GM21367 (cell line): ENCODE data around the gene TMEM151B.
A peak's percentile ranks its signal among the peaks of the same experiment; 100 is the strongest.

ENCODE experiments used
- ATAC-seq: cut with Tn5 transposase; IDR thresholded peaks from one replicate; pipeline ENCODE4 v1.9.1; 2021; ENCODE audit not compliant: unreplicated experiment

TMEM151B gene

DNA sequence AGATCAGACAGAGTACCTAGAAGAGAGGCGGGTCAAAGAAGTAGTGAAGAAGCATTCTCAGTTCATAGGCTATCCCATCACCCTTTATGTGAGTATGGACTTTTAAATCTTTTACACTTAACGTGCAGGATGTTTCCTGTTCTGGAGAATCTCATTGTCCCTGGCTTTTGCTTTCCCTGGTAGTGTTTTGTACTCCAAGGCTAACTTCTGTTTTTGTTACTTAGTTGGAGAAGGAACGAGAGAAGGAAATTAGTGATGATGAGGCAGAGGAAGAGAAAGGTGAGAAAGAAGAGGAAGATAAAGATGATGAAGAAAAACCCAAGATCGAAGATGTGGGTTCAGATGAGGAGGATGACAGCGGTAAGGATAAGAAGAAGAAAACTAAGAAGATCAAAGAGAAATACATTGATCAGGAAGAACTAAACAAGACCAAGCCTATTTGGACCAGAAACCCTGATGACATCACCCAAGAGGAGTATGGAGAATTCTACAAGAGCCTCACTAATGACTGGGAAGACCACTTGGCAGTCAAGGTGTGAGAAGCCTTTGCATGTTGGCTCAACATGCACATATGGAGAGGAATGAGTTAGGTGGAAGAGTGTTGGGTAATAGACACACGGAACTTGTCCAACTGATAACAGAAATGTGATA, 20.1 kb upstream of the TMEM151B start:
- no peak for ATAC-seq

- no peak for ATAC-seq
These were observed 19.5 kb upstream of the TMEM151B start for GRCh38 chr6:44250718-44251123.

- no peak for ATAC-seq
These were observed 18.4 kb upstream of the TMEM151B start for GRCh38 chr6:44251576-44252524.

DNA sequence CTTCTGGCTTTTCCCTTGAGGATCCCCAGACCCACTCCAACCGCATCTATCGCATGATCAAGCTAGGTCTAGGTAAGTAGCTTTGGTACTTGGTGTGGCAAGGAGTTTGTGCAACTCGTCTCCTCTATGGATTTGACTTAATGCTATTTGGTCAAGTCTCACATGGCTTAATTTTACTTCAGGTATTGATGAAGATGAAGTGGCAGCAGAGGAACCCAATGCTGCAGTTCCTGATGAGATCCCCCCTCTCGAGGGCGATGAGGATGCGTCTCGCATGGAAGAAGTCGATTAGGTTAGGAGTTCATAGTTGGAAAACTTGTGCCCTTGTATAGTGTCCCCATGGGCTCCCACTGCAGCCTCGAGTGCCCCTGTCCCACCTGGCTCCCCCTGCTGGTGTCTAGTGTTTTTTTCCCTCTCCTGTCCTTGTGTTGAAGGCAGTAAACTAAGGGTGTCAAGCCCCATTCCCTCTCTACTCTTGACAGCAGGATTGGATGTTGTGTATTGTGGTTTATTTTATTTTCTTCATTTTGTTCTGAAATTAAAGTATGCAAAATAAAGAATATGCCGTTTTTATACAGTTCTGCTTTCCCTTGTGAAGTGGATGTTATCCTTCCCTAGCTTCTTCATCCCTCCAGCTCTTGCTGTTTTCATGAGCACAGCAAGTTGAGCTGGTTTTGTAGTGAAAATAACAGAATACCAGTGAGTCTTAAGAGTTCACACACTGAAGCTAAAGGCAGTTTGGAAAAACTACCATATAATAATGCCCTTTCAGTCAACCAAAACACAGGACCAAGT, 16.7 kb upstream of the TMEM151B start:
- no peak for ATAC-seq

GRCh38 chr6:44254191-44255104, 15.8 kb upstream of the TMEM151B start:
- ATAC-seq = no peak

- ATAC-seq = no peak
These were observed 15.0 kb upstream of the TMEM151B start for GRCh38 chr6:44255105-44255808.

- ATAC-seq = no peak
These were observed 14.1 kb upstream of the TMEM151B start for GRCh38 chr6:44255871-44256774.

DNA sequence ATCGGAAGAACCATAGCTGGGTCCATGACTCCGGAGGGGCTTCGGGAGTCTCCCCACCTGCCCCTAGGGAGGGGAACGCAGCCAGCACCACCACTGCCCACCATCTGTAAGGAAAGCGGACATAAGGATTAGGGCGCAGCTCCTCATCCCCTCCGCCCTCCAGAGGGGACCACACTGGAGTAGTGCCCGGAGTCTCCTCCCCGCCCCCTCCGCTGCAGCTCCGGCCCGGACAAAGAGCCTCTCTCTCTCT, 13.6 kb upstream of the TMEM151B start:
- ATAC-seq = no peak

DNA sequence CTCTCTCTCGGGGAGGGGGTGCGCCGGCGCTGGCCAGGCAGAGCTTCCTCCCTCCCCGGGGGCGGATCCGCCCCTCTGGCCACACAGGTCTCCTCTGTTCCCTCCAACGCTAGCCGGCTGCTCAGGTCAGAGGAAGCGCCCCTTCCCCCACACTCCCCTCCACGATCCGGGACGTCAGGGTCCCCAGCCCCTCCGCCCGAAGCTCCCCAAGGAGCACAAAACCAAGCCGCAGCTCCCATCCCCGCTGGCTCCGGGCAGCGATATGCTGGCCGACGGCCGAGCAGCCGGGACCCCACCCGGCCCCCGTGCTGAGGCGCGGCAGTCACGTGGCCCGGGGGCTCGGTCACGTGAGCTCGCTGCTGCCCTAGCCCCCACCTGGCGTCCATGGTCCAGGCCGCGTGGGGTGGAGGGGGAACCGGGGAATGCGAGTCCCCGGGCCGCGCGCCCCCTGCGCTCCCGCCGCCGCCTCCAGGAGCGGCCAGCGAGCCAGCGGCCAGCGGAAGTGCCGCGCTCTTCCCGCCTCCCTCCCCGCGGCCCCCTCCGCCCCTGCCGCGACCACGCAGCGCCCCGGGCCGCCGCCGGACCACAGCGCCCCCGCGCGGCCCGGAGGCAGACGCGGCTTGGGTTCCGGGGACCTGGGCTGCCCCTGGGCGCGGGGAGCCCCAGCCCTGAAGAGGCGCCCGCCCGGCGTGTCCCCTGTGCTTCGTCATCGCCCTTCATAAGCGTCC, 13.1 kb upstream of the TMEM151B start, which contains the start of gene SLC35B2:
TSS of gene SLC35B2 (minus strand) at position 504 of the 728 bp plus-strand sequence. CDS start at position 386, 118 bp downstream.
- peak; percentile 35 for ATAC-seq

- peak; percentile 1 for ATAC-seq
These were observed 12.4 kb upstream of the TMEM151B start for GRCh38 chr6:44257753-44258324.

DNA sequence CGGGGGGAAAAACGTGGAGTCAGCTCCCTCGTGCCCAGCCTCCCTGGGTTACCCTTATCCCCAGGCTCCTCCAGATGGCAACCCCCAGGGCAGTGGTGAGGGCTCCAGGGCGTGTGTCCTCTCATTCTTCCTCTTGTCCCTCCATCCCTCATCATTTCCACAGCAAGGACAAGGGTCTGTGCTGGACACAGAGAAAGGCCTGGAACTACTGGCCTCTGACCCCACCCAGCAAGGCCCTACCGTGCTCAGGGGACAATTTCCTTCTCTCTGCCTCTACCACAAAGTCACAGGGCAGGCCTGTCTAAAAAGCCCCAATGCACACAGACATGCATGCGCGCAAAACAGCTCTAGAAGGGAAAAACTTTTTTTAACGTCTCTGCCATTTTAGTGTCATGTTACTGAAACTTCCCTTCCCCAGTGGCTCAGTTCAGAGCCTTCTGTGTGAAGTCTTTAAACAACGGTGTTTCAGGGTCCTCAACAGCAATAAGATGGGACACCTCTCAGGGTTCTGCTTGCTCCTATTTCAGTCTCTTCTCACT, 11.9 kb upstream of the TMEM151B start:
- no peak for ATAC-seq

- ATAC-seq = no peak
These were observed 11.3 kb upstream of the TMEM151B start for GRCh38 chr6:44258921-44259320.

GRCh38 chr6:44260011-44260410, 10.2 kb upstream of the TMEM151B start:
- no peak for ATAC-seq

DNA sequence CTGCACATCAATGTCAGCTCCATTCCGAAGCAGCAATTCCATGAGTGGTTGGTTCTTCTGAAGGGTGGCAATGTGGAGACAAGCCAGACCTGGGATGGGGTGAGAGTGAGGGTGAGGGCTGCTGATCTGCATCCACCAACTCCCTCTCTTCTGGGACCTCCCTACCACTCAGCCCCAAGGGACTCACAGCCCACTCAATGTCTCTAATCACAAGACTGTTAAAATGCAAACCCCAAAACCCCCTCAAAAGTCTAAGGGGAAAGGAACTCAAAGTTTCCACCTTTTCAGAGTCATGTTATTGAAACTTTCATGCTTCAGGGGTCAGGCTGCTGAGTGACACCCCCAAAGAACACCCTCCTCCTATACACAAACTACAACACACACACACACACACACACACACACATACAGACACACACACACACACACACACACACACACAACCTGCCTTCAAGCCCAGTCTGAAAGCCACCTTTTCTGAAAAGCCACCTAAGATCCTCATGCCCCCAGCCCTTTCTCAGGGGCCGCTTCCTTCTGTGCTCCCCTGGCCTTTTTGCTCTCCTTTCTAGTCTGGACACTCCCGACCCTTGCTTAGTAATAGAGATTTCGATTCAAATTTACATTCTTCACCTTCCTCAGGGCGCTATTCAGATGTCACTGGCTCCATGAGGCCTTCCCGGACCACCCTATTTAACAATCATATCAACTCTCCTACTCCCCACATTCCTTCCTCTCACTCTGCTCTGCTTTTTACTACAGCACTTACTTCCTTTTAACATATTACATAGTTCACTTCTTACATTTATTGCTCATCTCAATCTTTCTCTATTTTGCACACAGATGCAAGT, 9.6 kb upstream of the TMEM151B start:
- no peak for ATAC-seq

GRCh38 chr6:44261581-44261980, 8.7 kb upstream of the TMEM151B start:
- ATAC-seq = no peak

DNA sequence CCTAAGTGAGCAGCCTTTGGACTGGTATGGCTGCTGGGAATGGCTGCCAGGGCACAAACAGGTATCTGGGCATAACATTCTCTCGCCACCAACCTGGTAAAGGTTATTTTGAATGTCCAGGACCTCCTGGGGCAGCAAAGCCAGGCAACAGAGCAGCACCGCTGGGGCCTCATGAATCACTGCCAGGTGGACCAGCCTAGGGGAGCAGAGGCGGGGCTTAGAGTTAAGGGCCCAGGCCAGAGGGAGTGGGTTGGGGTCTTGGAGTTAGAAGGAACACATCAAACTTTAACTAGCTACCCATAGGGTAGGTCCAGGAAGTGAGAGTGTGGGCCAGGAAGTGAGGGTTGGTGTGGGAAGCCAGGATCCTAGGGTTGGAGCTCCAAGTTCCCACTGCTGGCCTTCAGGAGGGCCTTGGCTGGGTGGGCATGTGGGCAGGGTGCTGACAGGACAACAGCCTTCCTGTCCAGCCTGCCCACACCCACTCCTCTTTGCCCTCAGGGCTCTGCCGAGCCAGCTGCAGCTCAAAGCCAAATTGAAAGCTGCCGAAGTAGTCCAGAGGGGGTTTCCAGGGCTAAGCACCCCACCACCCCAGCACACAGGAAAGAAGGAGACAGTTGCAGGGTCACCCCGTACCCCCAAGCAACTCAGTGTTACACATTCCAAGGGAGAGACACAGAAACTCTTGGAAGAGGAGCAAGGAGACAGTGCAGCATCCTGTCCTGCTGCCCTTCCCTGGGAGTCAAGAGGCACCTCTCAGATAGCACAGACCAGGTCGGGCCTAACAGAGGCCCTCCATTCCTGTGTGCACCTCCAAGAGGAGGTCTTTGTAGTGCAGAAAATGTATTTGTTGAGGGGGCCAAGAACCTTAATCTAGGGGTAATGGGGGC, 7.5 kb upstream of the TMEM151B start:
- no peak for ATAC-seq
